CD4-positive, alpha-beta T cell treated with Interleukin-21 for 1 hour (primary cell): ENCODE data around the gene ULK4.
"Not testable (repeated sequence)": the region's sequence is repeated elsewhere in the genome, so short reads cannot be mapped to it uniquely, and the experiment has no call there.

Experiments used
- DNase-seq: peaks from one replicate; pipeline ENCODE4 v3.0.0-alpha.2; 2020

Gene ULK4

GRCh38 chr3:41683666-41684350 lies 278.1 kb downstream of the ULK4 start:
- no peak for DNase-seq

DNA sequence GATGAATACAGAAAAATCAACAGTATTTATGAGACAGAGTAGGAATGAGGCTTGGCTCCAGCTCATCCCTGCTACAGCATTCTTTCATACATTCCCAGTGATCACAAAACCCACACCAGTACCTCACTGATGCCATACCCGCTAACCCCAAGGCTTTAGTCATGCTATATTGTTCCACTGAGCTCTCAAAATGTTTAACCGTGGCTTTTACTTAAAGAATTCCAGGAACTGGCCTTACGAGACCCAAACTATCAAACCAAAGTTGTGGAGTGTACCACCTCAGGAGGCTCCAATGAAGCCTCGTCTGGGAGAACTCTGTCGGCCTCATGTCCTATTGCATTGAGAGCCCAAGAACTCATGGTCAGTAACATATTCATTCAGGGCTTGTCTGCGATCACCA lies 278.9 kb downstream of the ULK4 start:
- DNase-seq, result no peak

DNA sequence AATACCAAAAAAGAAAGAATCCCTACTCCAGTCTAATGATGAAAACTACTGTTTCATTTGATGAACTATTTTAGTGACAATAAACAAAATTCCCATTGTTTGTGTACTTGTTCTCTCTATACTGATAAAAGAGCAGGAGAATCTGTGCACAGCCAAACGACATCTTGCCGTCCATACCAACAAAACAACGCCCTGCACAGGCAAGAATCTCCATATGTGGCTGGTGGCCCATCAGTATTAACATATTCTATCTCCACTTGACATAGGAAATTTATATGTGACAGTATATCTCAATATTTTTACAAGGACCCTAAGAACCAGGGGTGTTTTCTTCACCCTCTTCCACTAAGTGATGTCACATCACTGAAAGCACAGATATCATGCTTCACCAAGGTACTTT lies 279.5 kb downstream of the ULK4 start:
- DNase-seq, result no peak

DNA sequence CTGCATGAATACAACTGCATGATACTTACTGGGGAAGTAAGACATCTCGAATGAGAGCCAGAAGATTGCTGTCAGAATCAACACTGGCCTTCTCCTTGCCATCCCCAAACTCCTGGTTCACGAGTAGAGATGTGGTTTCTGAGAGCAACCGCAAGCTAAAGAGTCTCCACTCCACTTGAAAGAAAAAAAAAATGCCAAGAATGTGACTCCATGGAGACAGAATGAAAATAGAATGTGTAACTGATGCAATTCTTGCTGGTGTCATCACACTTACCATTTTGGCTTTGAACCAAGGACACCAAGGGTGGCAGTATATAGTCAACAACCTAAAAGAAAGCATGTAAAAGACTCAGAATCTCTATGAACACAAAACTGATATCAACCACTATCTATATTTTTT lies 280.4 kb downstream of the ULK4 start:
- DNase-seq, result no peak

- no peak for DNase-seq
Measured at GRCh38 chr3:41679374-41679773, 282.5 kb downstream of the ULK4 start.

DNA sequence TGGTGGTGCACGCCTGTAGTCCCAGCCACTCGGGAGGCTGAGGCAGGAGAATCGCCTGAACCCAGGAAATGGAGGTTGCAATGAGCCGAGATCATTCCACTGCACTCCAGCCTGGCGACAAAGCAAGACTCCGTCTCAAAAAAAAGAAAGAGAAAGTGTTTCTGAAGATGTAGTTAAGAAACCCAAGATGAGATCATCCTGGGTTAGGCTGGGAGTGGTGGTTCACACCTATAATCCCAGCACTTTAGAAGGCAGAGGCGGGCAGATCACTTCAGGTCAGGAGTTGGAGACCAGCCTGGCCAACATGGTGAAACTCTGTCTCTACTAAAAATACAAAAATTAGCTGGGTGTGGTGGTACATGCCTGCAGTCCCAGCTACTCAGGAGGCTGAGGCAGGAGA lies 286.8 kb downstream of the ULK4 start:
- not testable (repeated sequence) for DNase-seq

DNA sequence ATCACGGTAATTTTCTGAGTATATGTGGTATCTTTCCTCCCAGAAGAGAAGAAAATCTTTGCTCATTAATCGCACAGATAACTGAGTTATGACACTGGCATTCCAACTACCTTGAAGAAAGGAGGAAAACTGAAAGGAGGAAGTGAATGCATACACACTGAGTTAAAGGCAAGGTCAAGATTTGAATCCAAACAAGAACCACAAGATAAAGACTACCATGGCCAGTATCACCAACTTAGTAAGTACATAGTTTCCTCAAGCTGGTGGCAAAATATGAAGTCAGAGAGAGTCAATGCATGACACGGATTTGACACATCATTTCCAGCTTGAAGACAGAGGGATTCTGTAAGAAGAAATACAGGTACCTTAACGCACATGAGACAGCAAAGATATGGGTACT lies 287.5 kb downstream of the ULK4 start:
- DNase-seq, result no peak

DNA sequence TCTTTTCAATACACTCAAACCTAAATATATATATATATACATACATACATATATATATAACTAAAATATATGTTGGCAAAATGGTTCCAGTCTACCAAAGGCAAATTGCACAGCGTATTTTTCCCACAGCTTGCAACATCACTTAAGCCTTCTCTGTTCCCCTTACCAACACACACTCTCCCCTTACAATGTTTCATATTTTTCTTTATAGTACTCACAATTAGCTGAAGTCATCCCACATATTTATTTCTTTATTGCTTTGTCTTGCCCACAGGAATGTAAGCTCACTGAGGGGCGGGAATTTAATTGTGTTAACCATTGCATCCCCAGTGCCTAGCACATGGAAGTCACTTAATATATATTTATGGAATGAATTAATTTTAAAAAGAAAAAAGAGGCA lies 288.3 kb downstream of the ULK4 start:
- no peak for DNase-seq

DNA sequence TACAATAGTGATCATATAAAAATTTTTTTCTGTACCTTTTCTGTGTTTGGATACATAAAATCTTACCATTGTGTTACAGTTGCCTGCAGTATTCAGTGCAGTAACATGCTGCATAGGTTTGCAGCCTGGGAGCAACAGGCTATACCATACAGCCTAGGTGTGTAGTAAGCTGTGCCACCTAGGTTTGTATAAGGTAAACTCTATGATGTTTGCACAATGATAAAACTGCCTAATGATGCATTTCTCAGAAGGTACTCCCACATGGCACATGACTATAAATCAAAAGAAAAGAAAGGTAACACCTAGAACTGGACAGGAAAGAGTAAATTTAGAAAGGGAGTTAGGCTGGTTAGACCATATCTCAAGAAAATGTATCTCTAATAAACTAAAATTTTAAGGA lies 293.5 kb downstream of the ULK4 start:
- DNase-seq, result no peak

DNA sequence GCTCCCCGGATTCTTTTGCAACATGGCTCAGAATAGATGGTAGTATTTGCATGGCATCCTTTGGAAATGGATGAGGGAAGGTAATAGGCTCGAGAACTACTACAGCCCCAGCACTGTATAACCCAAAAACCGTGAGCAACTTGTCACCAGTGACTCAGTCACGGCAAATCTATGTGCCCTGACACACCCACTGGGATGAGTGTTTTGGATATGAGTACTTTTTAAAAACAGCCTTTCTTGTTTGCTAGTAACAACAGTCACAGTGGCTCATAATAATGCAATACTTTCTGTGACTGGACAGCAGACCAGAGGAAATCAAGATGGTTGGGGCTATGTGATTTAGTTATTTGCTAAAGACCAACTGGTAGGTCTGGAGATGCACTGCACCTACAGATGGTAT lies 299.6 kb downstream of the ULK4 start:
- DNase-seq, result no peak

DNA sequence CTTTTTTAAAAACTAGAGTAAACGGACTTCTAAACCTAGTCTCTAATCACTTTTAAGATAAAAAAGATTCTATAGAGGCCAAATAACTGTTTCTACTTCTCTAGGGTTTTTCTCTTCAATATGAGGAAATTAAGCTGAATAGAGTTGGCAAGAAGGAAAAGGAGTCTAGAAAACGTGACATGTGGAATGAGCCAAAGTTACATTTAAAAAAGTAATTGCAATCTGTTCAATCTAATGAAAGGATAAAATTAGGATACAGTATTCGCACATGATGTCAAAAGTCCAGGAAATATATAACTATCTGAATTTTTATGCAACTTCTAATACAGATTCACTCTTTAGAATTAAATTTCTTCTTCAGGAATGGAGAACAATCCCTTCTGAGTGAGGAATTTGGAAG lies 300.1 kb downstream of the ULK4 start:
- no peak for DNase-seq

GRCh38 chr3:41660510-41660909 lies 301.4 kb downstream of the ULK4 start:
- DNase-seq, result no peak

DNA sequence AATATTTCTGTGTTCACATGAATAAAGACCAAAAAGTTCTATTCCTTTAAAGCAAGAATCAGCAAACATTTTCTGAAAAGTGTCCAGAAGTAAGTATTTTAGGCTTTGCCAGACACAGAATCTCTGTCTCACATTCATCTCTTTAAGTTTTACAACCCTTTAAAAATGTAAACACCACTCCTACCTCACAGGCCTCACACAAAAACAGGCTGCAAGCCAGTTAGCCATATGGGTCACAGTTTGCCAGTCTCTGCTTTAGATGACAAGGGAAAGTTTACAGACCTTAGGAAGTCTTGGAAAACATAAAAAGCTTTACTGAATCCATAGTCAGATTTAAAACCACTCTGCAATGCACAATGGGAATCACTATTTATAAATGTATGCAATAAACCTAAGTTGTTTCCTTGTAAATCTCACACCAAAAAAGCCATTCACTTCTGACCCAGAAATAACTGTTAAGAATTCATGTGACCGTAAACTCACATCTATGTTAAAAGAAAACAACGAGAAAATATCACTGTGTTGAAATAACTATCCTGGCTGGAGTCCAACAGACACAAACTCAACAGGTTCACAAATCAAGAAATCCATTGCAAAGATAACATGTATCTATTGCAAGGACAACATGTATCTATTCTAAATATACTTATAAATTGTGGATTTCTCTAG lies 308.2 kb downstream of the ULK4 start:
- no peak for DNase-seq

- no peak for DNase-seq
Measured at GRCh38 chr3:41652931-41653330, 309.0 kb downstream of the ULK4 start.

- no peak for DNase-seq
Measured at GRCh38 chr3:41652506-41652905, 309.4 kb downstream of the ULK4 start.

GRCh38 chr3:41651718-41652117 lies 310.2 kb downstream of the ULK4 start:
- no peak for DNase-seq

DNA sequence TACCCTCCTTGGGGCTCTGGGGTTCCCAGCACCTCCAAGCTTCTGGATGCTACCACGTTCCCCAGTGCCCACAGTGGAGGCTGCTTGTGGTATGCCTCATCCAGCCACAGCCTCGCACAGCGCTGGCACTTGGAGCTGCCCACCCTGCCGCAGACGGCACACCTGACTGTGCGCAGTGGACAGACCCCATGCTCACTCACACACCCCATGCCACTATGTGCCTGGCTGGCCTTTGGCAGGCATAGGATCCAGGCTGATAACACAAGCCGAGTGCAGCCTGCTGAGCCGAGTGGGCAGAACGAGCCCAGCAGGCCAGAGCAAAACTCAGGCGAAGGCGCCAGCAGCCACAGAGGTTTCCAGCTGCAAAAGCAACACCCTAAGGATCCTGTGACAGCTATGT lies 311.5 kb downstream of the ULK4 start:
- no peak for DNase-seq

DNA sequence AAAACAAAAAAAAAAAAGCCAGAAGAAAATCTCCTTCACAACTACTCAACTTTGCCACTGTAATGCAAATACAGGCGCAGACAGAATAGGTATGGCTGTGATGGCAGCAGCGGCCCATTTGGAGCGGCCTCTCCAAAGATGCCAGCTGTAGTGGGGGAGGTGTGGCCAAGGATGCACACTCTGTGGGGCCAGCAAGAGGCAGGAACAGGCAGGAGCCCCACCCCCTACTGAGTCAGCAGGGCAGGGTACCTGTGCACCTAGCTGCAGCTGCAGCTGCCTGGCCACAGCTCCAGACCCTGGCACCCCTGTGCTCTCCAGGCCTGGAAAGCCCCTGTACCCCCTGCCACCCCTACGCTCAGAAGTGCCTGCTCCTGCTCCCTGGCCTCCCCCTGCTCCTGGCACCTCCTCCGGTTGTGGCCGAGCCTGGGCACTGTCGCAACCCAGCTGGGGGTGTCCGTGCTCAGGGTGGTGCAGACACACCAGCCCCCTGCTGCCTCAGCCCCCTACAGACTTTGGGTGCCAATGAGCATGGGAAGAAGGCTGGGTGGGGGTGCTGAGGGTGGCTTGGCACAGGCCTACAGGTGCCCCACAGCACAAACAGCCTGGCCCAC lies 312.7 kb downstream of the ULK4 start:
- no peak for DNase-seq

GRCh38 chr3:41647730-41648129 lies 314.2 kb downstream of the ULK4 start:
- not testable (repeated sequence) for DNase-seq

DNA sequence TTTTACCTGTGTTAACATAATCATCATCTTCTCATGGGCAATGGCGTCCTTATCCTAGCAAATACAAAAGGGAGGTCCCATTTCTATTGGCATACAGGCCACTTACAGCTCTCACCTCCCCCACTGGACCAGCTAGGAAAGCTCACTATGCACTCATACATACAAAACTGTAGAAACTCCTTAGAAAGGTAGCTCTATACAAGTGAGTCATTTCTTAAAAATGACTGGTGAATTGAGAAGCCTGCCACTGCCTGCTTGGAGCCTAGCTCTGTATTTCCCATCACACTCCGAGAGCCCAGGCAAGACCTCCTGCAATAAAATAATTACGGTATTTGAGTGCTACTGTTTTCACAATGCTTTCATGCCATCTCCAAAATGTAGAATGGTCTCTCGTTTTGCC lies 321.8 kb downstream of the ULK4 start:
- DNase-seq, result no peak

DNA sequence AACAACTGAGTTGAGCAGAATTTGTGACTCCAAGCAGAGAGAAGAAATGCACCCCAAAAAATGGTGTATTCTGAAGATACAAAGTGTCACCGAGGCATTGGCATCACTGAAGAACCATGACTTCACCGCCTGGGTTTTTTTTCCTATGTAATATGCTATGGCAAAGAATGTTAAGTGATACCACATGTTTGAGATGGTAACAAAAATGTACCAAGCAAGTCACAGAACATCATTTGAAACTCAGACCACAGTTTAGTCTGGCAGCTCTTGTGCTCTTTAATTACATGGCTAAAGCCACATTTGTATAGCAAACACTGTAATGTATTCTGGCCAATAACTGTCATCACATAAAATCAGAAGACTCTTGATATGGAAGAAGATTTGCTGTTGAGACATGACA lies 323.5 kb downstream of the ULK4 start:
- DNase-seq, result no peak

DNA sequence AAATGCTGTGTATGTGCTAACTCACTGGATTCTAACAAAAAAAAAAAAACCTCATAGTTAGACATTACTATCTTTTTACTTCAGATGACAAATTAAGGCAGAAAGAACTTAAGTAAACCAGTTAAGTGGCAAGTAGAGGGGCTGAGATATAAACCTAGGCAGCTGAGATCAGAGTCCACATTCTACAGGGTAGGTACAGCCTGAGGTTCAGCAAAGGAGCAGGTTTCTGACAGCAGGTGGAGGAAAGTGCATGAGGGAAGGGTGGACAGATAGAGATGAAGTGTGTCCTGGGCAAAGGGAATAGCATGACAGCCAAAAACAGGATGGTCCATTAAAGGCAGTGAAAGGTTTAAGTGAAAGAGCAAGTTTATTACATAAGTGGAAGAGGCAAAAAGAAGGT lies 329.2 kb downstream of the ULK4 start:
- no peak for DNase-seq

DNA sequence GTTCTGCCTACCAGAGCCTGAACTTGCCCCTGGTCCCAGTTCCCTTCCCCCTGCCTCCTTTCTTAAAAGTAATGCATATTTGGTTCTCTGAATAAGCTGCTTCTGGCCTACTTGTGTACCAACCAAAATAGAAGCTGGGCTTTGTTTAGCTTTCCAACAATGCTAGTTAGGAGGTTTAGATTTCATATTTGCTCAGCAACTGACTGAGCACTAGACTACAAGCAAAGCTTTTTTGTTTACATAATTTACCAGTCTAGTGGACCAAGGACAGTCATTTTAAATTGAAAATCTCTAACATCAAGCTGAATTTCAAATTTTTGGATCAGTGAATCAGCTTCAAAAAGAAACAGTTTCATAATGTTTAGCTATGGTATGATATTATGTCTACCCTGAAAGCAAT lies 331.2 kb downstream of the ULK4 start:
- DNase-seq, result no peak

DNA sequence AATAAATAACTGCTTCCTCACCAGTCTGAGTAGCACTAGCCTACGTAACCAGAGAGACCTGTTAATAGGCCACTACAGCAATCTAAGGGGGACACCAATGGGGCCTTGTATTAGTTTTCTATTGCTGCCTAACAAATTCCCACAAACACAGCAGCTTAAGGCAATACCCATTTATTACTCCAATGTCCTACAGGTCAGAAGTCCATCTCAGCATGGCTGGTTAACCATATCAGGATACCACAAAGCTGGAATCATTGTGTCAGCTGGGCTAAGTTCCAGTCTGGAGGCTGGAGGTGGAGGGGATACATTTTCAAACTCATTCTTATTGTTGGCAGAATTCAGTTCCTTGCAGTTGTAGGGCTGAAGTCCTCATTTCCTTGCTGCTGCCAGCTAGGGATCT lies 331.9 kb downstream of the ULK4 start:
- DNase-seq, result no peak

DNA sequence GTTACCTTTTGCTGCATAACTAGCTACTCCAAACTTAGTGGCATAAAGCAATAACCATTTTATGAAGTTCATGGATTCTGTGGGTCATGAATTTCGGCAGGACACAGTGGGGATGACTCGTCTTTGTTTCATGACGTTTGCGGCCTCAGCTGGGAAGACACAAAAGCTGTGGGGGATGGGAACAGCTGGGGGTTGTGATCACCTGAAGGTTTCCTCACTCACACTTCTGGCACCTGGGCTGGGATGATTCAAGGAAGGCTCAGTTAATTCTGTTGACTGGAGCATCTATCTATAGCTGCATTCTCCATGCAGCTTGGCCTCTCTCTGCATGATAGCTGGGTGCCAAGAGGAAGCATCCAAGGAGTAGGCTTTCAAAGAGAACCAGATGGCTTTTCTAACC lies 332.8 kb downstream of the ULK4 start:
- no peak for DNase-seq
